Measurements from ENCODE around the gene ZBTB2. TPM values are rescaled to one million over a fixed set of nuclear protein-coding genes. Genes with fewer than 3 reads are reported as not detected.

The ZBTB2 gene
- polyA plus RNA-seq, 3 donors = 7.2 to 14.0 (median 9.6) TPM

DNA sequence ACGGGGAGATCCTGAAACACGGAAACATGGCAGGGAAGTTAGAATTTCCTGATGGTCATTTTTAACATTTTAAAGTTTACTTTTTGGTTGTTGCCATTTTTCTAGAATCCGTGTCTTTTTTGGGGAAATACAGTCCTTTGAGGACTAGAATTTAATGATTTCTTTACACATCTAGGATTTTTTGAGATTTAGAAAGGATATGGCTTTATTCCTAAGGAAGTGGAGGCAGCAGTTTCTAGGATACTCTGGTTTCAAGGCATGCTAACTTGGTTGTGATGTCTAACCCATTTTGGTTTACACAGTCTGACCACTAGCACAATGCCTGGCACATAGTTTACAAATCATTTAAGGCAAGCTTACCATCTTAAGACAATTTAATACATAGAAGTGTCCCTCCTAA lies 1.1 kb upstream of the ZBTB2 start:
- H4K20me1 ChIP-seq (ENCODE audit: insufficient read depth, low read length) = peaks cover 58% of the 10 kb centered on the region
- H3K4me2 ChIP-seq (replicated peaks; ENCODE audit: extremely low read depth, low read length, poor library complexity, severe bottlenecking) = peak overlapping the region; percentile 88
- no peak for DNase-seq
- H3K9me3 ChIP-seq (replicated peaks in 1 of 2; ENCODE audit: control insufficient read depth in 1 of 2, insufficient read depth in 1 of 2, low read length in 2 of 2) = no peaks in the 10 kb centered on the region
- H3K4me3 Mint-ChIP-seq = peak overlapping the region; percentile 89 to 96
- 0% methylated on average over 2 of the region's 3 CpGs for WGBS (ENCODE audit: insufficient coverage)
- H3K9me3 Mint-ChIP-seq = no peaks in the 10 kb centered on the region
- H3K9ac ChIP-seq (ENCODE audit: insufficient read depth, low read length, poor library complexity, severe bottlenecking) = peak overlapping the region; percentile 34
- H3K27ac Mint-ChIP-seq = peak overlapping the region; percentile 82 to 94 (median 91)
- no peak overlapping the region for H2AFZ ChIP-seq (ENCODE audit: insufficient read depth, low read depth, low read length, poor library complexity, severe bottlenecking)
- TF ChIP-seq, protein P1, sequence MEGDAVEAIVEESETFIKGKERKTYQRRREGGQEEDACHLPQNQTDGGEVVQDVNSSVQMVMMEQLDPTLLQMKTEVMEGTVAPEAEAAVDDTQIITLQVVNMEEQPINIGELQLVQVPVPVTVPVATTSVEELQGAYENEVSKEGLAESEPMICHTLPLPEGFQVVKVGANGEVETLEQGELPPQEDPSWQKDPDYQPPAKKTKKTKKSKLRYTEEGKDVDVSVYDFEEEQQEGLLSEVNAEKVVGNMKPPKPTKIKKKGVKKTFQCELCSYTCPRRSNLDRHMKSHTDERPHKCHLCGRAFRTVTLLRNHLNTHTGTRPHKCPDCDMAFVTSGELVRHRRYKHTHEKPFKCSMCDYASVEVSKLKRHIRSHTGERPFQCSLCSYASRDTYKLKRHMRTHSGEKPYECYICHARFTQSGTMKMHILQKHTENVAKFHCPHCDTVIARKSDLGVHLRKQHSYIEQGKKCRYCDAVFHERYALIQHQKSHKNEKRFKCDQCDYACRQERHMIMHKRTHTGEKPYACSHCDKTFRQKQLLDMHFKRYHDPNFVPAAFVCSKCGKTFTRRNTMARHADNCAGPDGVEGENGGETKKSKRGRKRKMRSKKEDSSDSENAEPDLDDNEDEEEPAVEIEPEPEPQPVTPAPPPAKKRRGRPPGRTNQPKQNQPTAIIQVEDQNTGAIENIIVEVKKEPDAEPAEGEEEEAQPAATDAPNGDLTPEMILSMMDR (IDR thresholded peaks at IDR 0.05) = no peak
- peaks cover 6 to 12% of the 10 kb centered on the region in 2 donors for H3K36me3 Mint-ChIP-seq
- H3K36me3 ChIP-seq (replicated peaks in 1 of 2; ENCODE audit: control insufficient read depth in 1 of 2, insufficient read depth in 2 of 2, low read length in 2 of 2) = peaks cover 0 to 11% of the 10 kb centered on the region in 2 donors
- peak overlapping the region; percentile 56 to 92 (median 82) for H3K4me3 ChIP-seq (replicated peaks in 1 of 3; ENCODE audit: low read depth in 2 of 3, low read length in 3 of 3)
- H3K79me2 ChIP-seq (ENCODE audit: insufficient read depth, low read length) = peaks cover 81% of the 10 kb centered on the region
- peaks cover 53% of the 10 kb centered on the region for H3K4me1 Mint-ChIP-seq
- peak overlapping the region in 1 of 2 donors; percentile 76 for H3K27ac ChIP-seq (ENCODE audit: low read depth in 1 of 2, low read length in 2 of 2)
- H3K27me3 ChIP-seq (ENCODE audit: control insufficient read depth in 2 of 2, insufficient read depth in 2 of 2, low read length in 2 of 2) = no peaks in the 10 kb centered on the region
- intact Hi-C loops (cut with micrococcal nuclease) = loop anchor here (5.0 to 10.0 kb wide), 3 partner anchors 60 to 1582 kb away; partner anchors contain the start of gene RMND1 (in 1 of the 2)
- H3K27me3 Mint-ChIP-seq (ENCODE audit: low read depth in 3 of 3) = no peaks in the 10 kb centered on the region
- peaks cover 35 to 45% of the 10 kb centered on the region in 2 donors for H3K4me1 ChIP-seq (ENCODE audit: control insufficient read depth in 1 of 2, insufficient read depth in 2 of 2, low read length in 2 of 2)

- Mint-ChIP-seq H3K9me3 (no peaks in the 10 kb centered on the region), H3K4me3 (peak overlapping the region; percentile 89 to 96), H3K36me3 (peaks cover 2 to 17% of the 10 kb centered on the region in 2 donors), H3K27ac (peak overlapping the region in 3 of 7 donors; percentile 21 to 89 (median 68)), H3K27me3 (ENCODE audit: low read depth in 3 of 3) (no peaks in the 10 kb centered on the region), H3K4me1 (peaks cover 51% of the 10 kb centered on the region)
- Histone ChIP-seq H2AFZ (ENCODE audit: insufficient read depth, low read depth, low read length, poor library complexity, severe bottlenecking) (peak overlapping the region; percentile 68), H3K4me3 (replicated peaks in 1 of 3; ENCODE audit: low read depth in 2 of 3, low read length in 3 of 3) (peak overlapping the region; percentile 56 to 92 (median 82)), H3K4me2 (replicated peaks; ENCODE audit: extremely low read depth, low read length, poor library complexity, severe bottlenecking) (peak overlapping the region; percentile 88), H3K36me3 (replicated peaks in 1 of 2; ENCODE audit: control insufficient read depth in 1 of 2, insufficient read depth in 2 of 2, low read length in 2 of 2) (peaks cover 0 to 11% of the 10 kb centered on the region in 2 donors), H3K9ac (ENCODE audit: insufficient read depth, low read length, poor library complexity, severe bottlenecking) (peak overlapping the region; percentile 94), H3K79me2 (ENCODE audit: insufficient read depth, low read length) (peaks cover 81% of the 10 kb centered on the region), H3K27ac (ENCODE audit: low read depth in 1 of 2, low read length in 2 of 2) (peak overlapping the region; percentile 86 to 91), H3K9me3 (replicated peaks in 1 of 2; ENCODE audit: control insufficient read depth in 1 of 2, insufficient read depth in 1 of 2, low read length in 2 of 2) (no peaks in the 10 kb centered on the region), H3K27me3 (ENCODE audit: control insufficient read depth in 2 of 2, insufficient read depth in 2 of 2, low read length in 2 of 2) (no peaks in the 10 kb centered on the region), H4K20me1 (ENCODE audit: insufficient read depth, low read length) (peaks cover 44% of the 10 kb centered on the region), H3K4me1 (ENCODE audit: control insufficient read depth in 1 of 2, insufficient read depth in 2 of 2, low read length in 2 of 2) (peaks cover 34 to 47% of the 10 kb centered on the region in 2 donors)
- TF ChIP-seq, protein P1 (IDR thresholded peaks at IDR 0.05) = no peak
- WGBS (ENCODE audit: insufficient coverage) = 0% methylated on average over 63 of the region's 78 CpGs
- intact Hi-C loops (cut with micrococcal nuclease) = loop anchor here (2.0 to 10.0 kb wide), 4 partner anchors 61 to 1584 kb away; partner anchors contain the start of gene RMND1 (in 2 of the 2)
- DNase-seq = peak; percentile 27 to 61 (median 57)
Observed at GRCh38 chr6:151390851-151391470, 398 bp downstream of the ZBTB2 start.

All from CD14-positive monocyte (primary cell).